ENCODE measurements around the gene C1QC. TPM values are rescaled to one million over a fixed set of nuclear protein-coding genes. Genes with fewer than 3 reads are reported as not detected.

The C1QC gene
- total RNA-seq, 1 donor from 2014 or later, result not detected

DNA sequence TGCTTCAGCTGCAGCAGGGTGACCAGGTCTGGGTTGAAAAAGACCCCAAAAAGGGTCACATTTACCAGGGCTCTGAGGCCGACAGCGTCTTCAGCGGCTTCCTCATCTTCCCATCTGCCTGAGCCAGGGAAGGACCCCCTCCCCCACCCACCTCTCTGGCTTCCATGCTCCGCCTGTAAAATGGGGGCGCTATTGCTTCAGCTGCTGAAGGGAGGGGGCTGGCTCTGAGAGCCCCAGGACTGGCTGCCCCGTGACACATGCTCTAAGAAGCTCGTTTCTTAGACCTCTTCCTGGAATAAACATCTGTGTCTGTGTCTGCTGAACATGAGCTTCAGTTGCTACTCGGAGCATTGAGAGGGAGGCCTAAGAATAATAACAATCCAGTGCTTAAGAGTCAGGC, 4.1 kb upstream of the C1QC start:
- Mint-ChIP-seq H3K9me3 (ENCODE audit: low read depth) (no peaks in the 10 kb centered on the region), H3K4me3 (ENCODE audit: low read depth) (no peak overlapping the region)

DNA sequence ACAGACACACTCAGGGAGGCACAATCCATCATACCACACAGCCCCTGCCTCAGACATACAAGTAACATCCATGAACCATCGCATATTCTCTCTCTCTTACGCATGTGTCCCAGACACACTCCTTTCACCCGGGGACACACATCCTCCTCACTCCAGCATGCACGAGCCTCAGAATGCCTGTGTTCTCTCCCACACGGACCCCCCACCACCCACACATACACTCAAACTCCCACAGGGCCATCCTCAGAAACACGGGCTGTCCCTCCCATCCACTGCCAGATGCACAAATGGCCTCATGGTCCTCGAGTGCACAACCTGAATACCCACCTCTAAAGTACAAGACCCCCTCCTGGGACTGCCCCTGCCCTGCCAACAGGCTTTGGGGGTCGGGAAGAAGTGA, 2.2 kb upstream of the C1QC start:
- TF ChIP-seq, protein P1, sequence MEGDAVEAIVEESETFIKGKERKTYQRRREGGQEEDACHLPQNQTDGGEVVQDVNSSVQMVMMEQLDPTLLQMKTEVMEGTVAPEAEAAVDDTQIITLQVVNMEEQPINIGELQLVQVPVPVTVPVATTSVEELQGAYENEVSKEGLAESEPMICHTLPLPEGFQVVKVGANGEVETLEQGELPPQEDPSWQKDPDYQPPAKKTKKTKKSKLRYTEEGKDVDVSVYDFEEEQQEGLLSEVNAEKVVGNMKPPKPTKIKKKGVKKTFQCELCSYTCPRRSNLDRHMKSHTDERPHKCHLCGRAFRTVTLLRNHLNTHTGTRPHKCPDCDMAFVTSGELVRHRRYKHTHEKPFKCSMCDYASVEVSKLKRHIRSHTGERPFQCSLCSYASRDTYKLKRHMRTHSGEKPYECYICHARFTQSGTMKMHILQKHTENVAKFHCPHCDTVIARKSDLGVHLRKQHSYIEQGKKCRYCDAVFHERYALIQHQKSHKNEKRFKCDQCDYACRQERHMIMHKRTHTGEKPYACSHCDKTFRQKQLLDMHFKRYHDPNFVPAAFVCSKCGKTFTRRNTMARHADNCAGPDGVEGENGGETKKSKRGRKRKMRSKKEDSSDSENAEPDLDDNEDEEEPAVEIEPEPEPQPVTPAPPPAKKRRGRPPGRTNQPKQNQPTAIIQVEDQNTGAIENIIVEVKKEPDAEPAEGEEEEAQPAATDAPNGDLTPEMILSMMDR (IDR thresholded peaks at IDR 0.05; ENCODE audit: unreplicated experiment), result no peak
- Mint-ChIP-seq H3K4me3 (ENCODE audit: low read depth) (no peak overlapping the region), H3K4me1 (ENCODE audit: low read depth) (peaks cover 6% of the 10 kb centered on the region), H3K36me3 (ENCODE audit: insufficient read depth) (no peaks in the 10 kb centered on the region), H3K9me3 (ENCODE audit: low read depth) (no peaks in the 10 kb centered on the region), H3K27ac (no peak overlapping the region), H3K27me3 (peaks cover 26% of the 10 kb centered on the region)
- DNase-seq (ENCODE audit: low spot score, unreplicated experiment), result no peak

More for the DNA sequence above, 4.1 kb upstream of the C1QC start:
- Mint-ChIP-seq H3K36me3 (ENCODE audit: insufficient read depth) (no peaks in the 10 kb centered on the region), H3K4me1 (ENCODE audit: low read depth) (peaks cover 6% of the 10 kb centered on the region), H3K27ac (no peak overlapping the region), H3K27me3 (peaks cover 16% of the 10 kb centered on the region)
- TF ChIP-seq, protein P1 (IDR thresholded peaks at IDR 0.05; ENCODE audit: unreplicated experiment), result no peak
- DNase-seq (ENCODE audit: low spot score, unreplicated experiment), result no peak

DNA sequence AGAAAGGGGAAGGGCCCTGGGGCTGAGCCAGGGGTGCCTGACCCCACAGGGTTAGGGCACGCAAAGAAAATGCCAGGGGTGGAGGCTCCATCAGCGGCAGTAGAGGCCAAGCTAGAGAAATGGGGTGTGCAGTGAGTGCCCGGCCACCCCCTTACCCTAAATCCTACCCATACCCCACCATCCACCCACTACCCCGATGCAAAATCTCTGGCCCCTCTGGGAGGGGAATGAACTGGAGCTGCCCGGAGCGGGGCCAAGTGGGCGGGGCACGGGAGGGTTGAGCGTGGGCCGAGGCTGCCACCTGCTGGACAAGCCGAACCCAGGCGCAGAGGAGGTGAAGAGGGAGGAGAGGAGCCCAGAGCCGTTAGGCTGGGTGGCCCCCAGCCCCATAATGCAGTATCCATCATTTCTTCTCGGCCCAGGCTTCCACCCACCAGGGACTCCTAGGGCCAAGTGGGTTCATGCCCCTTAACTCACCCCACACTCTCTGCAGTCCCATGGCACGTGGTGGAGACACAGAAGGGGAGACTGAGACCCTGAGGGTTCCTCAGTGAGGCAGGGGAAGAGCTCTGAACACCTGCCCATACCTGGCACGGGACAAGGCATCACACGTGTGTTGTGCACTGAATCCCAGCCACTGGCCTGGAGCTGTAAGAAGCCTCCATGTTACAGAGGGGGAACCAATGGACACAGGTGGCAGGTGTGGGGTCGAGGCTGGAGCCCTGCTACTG, 1.4 kb upstream of the C1QC start:
- DNase-seq (ENCODE audit: low spot score, unreplicated experiment), result peak; percentile 79
- Mint-ChIP-seq H3K36me3 (ENCODE audit: insufficient read depth) (no peaks in the 10 kb centered on the region), H3K9me3 (ENCODE audit: low read depth) (no peaks in the 10 kb centered on the region), H3K4me1 (ENCODE audit: low read depth) (peaks cover 2% of the 10 kb centered on the region), H3K27ac (no peak overlapping the region), H3K27me3 (peaks cover 21% of the 10 kb centered on the region), H3K4me3 (ENCODE audit: low read depth) (no peak overlapping the region)
- TF ChIP-seq, protein P1 (IDR thresholded peaks at IDR 0.05; ENCODE audit: unreplicated experiment), result peak; percentile 94

DNA sequence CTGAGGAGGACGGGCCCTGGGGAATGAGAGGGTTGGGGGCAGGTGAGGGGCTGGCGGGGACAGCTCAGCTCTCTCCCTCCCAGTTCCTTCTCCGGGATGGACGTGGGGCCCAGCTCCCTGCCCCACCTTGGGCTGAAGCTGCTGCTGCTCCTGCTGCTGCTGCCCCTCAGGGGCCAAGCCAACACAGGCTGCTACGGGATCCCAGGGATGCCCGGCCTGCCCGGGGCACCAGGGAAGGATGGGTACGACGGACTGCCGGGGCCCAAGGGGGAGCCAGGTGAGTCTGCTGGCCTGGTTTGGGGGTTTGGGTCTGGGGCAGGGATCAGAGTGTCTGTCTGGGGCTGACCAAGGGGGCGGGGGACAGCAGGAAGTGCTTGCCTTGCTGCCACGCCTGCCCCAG, 495 bp downstream of the C1QC start:
- H3K27me3 Mint-ChIP-seq, result peaks cover 24% of the 10 kb centered on the region
- no peaks in the 10 kb centered on the region for H3K4me1 Mint-ChIP-seq (ENCODE audit: low read depth)
- no peak overlapping the region for H3K4me3 Mint-ChIP-seq (ENCODE audit: low read depth)
- no peak for DNase-seq (ENCODE audit: low spot score, unreplicated experiment)
- no peaks in the 10 kb centered on the region for H3K9me3 Mint-ChIP-seq (ENCODE audit: low read depth)
- H3K27ac Mint-ChIP-seq, result no peak overlapping the region
- TF ChIP-seq, protein P1 (IDR thresholded peaks at IDR 0.05; ENCODE audit: unreplicated experiment), result no peak
- H3K36me3 Mint-ChIP-seq (ENCODE audit: insufficient read depth), result no peaks in the 10 kb centered on the region

DNA sequence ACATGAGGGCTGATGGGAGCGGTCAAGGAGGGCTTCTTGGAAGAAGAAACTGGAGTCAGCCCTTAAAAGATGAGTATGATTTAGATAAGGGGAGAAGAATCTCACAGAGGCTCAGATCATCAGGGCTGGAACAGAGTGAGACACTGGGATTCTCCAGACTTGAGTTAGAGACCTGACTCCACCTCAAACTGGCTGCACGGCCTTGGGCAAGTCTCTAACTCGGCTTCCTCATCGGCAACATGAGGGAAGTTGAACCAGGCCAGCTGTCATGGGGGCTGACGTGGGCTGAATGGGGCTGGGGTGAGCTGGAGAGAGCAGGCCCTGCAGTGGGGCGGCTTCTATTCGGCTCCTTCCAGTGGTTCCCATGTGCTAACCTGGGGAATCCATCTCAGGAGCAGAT, 2.5 kb downstream of the C1QC start:
- TF ChIP-seq, protein P1 (IDR thresholded peaks at IDR 0.05; ENCODE audit: unreplicated experiment), result no peak
- DNase-seq (ENCODE audit: low spot score, unreplicated experiment), result no peak
- Mint-ChIP-seq H3K27me3 (peaks cover 32% of the 10 kb centered on the region), H3K36me3 (ENCODE audit: insufficient read depth) (no peaks in the 10 kb centered on the region), H3K27ac (no peak overlapping the region), H3K9me3 (ENCODE audit: low read depth) (no peaks in the 10 kb centered on the region), H3K4me3 (ENCODE audit: low read depth) (no peak overlapping the region), H3K4me1 (ENCODE audit: low read depth) (no peaks in the 10 kb centered on the region)
